H4 (cell line): ENCODE measurements around the gene BSND. TPM values are rescaled to one million over a fixed set of nuclear protein-coding genes. Genes with fewer than 3 reads are reported as not detected.

Source experiments
- DNase-seq: peaks from one replicate; pipeline ENCODE4 v3.0.0-alpha.2; 2015; ENCODE audit warnings: low spot score
- total RNA-seq: library from RNA; depleted of rRNA; stranded (reverse); fragments of >200 nt; shearing (Covaris generic); gene quantifications from 2 replicates; pipeline ENCODE4 v1.2.3, GENCODE V29; 2014

BSND gene
- total RNA-seq, 1 experiment from 2014 or later, result not detected

- no peak for DNase-seq
Measured at GRCh38 chr1:54975356-54976108, 23.2 kb upstream of the BSND start.

- DNase-seq, result no peak
Measured at GRCh38 chr1:54976747-54977146, 22.0 kb upstream of the BSND start.

- no peak for DNase-seq
Measured at GRCh38 chr1:54977533-54978297, 21.0 kb upstream of the BSND start.

- DNase-seq, result no peak
Measured at GRCh38 chr1:54978528-54979326, 20.0 kb upstream of the BSND start.

GRCh38 chr1:54979327-54979891 is 19.3 kb upstream of the BSND start:
- no peak for DNase-seq

DNA sequence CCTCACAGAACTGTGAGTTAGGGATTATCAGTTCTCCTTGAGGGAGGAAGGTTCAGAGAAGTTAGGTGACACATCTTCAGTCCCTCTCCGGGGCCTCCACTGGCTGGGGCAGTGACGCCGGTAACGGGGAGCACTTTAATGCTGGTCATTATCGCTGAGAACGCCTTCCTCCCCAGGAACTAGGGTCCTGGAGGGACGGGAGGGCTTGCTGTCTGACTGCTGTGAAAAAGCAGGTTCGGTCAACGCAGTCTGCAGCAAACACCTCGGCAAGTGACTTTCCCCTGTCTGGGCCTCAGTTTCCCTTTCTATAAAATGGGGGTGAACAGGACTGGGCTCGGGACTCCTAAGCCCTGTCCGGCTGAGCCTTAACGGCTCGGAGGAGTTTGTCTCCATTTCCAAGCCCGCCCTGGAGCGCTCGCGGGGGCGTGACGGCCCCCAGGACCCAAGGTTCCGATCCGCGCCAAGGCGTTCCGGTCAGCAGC is 18.6 kb upstream of the BSND start:
- DNase-seq, result no peak

DNA sequence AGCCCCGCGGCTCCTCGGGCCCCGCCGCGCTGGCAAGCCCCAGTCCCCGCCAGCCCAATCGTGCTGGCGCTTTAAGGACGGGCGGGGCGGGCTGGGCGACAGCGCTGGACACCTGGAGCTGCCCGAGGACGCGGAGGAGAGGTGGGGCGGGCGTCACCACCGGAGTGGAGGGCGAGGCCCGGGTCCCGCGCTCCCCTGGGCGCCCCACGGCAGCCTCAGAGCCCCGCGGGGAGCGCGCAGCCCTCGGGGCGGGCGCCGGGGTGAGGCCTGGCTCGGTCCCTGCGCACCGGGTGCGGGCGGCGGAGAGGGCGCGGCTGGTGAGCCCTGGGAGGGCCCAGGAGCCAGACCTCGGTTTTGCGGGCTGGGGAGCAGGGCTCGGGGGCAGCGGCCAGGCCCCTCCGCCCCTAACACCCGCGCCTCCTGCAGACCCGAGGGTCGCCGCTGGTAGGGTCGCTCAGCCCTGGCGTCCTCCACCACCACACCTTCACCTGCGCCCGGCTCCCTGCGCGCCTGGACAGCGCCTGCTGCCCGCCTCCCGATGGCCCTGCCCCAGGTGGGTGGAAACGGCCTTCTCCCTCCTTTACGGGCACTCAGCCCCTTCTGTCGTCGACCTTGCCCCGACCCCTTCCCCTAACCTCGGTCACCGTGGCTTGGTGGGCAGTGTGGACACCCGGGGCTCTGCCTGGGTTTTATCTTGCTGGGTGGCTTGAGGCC is 18.0 kb upstream of the BSND start, which contains the start of gene TMEM61:
Gene TMEM61, plus strand, starts transcription at position 101 of the 714 bp plus-strand sequence. Its CDS starts 438 bp downstream, at position 539.
- DNase-seq, result no peak

- no peak for DNase-seq
Measured at GRCh38 chr1:54981466-54981865, 17.3 kb upstream of the BSND start.

DNA sequence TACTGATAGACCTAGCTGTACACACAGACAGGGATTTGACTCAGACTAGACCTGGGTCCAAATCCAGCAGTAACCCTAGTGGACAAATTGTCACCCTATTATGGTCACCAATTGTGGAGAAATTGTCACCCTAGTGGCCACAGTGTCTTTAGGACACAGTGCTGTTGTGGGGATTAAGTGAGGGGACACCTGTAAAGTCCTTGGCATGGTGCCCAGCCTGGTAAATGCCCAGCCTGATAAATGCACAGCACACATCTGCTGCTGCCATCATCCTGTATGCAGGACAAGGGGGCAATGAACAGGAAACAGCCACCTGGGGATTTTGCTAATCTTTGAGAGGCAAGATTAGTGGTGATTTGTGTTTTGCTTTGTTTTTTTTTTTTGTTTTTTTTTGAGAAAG is 16.0 kb upstream of the BSND start:
- no peak for DNase-seq

- DNase-seq, result no peak
Measured at GRCh38 chr1:54984131-54984842, 14.4 kb upstream of the BSND start.

DNA sequence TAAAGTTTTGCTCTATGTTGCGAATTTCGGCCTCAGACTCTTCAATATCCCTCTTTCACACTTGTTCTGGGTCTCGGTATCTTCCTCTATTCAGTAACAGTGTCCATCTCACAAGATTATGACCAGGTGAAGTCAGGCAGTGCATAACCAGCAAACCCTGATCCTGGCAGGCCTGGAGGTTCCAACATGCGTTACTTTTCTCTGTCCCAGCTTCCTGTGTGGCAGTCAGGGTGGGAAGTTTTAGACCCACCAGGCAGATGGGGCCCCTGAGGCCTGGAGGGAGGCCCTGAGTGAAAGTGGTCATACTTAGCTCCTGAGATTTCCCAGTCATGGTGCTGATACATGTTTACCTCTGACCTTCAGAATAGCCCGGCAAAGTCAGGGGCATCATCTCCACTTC is 13.2 kb upstream of the BSND start:
- DNase-seq, result no peak

- no peak for DNase-seq
Measured at GRCh38 chr1:54986025-54986424, 12.7 kb upstream of the BSND start.

GRCh38 chr1:54986533-54986932 is 12.2 kb upstream of the BSND start:
- no peak for DNase-seq

- no peak for DNase-seq
Measured at GRCh38 chr1:54987427-54987826, 11.3 kb upstream of the BSND start.

DNA sequence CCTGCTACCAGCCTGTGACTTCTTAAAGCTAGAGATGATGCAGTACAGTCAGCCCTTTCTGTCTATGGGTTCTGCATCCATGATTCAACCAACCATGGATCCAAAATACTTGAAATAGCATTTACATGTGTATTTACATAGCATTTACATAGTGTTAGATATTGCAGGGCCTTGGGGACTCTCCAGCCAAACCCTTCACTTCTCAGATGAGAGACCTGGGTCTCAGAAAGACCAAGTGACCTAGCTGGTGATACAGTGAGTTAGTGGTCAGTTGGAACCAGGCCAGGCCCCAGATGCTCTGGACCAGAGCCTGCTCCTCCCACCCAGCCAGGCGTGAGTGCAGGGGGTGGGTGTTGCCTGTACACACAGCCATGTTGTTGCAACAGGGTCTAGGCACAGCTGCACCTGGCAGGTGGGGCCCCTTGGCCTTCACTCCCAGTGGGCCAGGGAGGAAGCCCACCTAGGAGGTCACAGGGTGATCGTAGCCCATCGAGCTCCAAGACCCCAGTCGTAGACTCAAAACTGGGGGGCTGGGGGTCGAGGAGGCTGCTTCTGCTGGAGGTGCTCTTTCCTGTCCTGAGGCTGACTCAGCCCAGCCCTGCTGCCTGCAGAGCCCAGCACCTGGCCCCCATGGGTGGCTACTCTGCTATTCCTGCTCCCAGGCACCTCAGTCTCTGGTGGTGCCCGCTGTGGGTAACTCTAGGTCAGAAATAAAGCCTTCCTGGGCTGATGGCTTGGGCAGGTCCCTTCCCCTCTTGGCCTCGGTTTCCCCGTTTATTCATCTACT is 10.6 kb upstream of the BSND start:
- no peak for DNase-seq

GRCh38 chr1:54988975-54989374 is 9.8 kb upstream of the BSND start:
- no peak for DNase-seq

- no peak for DNase-seq
Measured at GRCh38 chr1:54989473-54989872, 9.3 kb upstream of the BSND start.

DNA sequence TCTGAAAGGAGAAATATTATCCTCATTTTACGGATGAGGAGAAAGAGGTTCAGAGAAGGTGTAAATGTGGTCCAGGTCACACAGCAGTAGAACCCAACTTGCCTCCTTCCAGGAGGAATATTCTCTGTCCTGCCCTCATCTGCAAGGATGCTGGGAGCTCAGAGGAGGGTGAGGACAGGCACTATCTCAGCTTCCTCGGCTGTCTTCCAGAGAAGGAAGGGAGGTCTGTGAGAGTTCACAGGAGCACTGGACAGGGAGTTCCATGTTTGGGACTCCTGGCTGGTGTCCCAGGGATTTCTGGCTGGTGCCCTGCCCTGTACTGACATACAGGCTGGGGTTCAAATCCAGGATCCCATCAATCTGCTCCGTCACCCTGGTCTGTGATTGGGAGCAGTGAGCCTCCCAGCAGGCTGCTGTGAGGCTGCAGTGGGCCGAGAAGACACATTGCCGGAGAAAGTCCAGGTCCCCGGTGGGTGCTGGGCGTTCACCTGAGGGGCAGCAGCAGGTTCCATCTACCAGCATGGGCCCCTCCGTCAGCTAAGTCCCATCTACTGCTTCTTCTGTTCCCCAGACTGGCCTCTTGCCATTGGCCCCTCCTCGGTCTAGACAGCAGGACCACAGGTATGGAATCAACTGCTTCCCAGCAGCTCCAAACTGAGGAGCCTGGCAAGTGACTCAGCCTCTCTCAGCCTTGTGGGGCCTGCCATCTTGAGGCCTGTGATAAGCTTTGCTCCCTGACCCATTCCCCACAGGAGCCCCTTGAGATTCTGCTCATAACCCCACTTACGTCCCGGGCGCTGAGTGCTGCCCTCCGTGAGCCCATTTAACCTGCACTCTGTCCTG is 8.5 kb upstream of the BSND start:
- no peak for DNase-seq

- DNase-seq, result no peak
Measured at GRCh38 chr1:54990916-54991315, 7.8 kb upstream of the BSND start.
